ENCODE data around the gene SPTLC3.

Gene SPTLC3

GRCh38 chr20:13111249-13111911, 102.6 kb downstream of the SPTLC3 start:
- TF ChIP-seq, protein P1, sequence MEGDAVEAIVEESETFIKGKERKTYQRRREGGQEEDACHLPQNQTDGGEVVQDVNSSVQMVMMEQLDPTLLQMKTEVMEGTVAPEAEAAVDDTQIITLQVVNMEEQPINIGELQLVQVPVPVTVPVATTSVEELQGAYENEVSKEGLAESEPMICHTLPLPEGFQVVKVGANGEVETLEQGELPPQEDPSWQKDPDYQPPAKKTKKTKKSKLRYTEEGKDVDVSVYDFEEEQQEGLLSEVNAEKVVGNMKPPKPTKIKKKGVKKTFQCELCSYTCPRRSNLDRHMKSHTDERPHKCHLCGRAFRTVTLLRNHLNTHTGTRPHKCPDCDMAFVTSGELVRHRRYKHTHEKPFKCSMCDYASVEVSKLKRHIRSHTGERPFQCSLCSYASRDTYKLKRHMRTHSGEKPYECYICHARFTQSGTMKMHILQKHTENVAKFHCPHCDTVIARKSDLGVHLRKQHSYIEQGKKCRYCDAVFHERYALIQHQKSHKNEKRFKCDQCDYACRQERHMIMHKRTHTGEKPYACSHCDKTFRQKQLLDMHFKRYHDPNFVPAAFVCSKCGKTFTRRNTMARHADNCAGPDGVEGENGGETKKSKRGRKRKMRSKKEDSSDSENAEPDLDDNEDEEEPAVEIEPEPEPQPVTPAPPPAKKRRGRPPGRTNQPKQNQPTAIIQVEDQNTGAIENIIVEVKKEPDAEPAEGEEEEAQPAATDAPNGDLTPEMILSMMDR (IDR thresholded peaks at IDR 0.05; ENCODE audit: control insufficient read depth, extremely low read depth, insufficient read depth), result no peak
- H3K4me3 ChIP-seq (ENCODE audit: low read depth, low read length), result no peak overlapping the region
- DNase-seq (ENCODE audit: low read depth), result peak; percentile 64

DNA sequence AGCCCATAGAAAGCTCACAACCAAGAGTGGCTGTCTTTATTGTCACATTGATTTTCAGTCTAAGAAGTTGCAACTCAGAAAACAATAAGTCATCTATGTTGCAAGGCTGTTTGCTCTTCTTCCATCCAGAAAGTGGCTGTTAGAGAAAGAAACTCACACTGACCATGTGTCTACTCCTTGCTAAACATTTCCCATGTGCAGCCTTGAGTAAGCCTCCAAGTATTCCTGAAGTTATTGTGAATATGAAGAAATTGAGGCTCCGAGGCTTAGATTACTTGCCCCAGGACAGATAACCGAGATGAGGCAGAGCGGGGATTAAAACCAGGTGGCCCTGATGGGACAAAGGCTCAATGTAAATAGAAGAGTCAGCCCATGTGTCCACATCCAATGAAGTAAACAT, 105.0 kb downstream of the SPTLC3 start:
- DNase-seq (ENCODE audit: low read depth), result no peak
- TF ChIP-seq, protein P1 (IDR thresholded peaks at IDR 0.05; ENCODE audit: control insufficient read depth, extremely low read depth, insufficient read depth), result no peak
- no peak overlapping the region for H3K4me3 ChIP-seq (ENCODE audit: low read depth, low read length)

DNA sequence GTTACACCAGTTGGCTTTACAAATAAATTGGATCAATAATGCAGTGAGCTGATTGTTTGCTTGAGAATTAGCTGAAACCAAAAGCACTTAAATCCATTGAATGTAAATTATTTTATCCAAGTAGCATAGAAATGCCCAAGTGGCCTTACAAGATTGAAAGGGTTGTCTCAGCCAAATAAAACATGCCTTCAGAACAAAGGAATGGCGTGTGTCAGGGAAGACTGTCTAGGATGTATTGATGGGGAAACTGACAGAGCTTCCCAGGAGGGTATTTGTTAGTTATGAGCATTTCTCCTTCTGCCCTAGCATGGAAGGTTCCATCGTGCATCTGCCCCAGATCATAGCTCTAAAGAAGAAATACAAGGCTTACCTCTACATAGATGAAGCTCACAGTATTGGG, 108.4 kb downstream of the SPTLC3 start:
- TF ChIP-seq, protein P1 (IDR thresholded peaks at IDR 0.05; ENCODE audit: control insufficient read depth, extremely low read depth, insufficient read depth), result no peak
- no peak for DNase-seq (ENCODE audit: low read depth)

DNA sequence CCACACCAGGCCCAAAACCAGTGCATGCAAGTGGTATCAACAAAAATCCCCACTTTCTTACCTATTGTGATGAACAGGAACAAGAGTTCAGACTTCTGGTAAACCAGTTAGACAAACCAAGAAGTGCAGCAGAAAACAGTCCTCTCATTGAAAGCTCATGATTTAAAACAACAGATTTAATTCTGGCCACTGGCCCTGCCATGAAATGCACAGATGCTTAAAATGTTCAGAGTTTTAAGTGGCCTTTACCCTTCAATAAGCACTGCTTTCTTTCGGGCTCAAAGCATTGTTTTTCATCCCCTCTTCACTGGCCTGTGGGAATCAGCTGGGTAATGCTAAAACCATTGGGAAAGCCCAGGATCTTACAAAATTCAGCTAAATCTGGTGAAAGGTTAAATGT, 109.9 kb downstream of the SPTLC3 start:
- no peak overlapping the region for H3K4me3 ChIP-seq (ENCODE audit: low read depth, low read length)
- TF ChIP-seq, protein P1 (IDR thresholded peaks at IDR 0.05; ENCODE audit: control insufficient read depth, extremely low read depth, insufficient read depth), result no peak
- no peak for DNase-seq (ENCODE audit: low read depth)

More for the DNA sequence above, 108.4 kb downstream of the SPTLC3 start:
- H3K4me3 ChIP-seq (ENCODE audit: low read depth, low read length), result no peak overlapping the region

DNA sequence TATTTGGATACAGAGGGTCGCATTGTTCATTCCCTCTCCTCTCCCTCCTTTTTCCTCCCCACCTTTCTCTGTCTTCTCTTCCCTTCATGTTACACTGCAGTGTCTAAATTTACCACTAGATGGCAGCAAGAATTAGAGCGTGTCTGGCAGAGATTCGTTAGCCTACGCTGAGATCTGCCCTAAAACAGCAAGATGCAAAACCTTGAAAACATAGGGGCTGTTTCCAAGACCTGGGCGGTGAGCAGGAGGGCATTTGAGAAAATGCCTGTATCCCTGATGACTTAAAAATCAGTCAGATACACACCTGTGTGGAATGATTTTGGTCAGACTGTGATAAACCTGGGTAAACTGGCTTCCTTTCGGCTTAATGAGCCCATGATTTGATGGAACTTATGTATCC, 110.8 kb downstream of the SPTLC3 start:
- DNase-seq (ENCODE audit: low read depth), result peak; percentile 27
- TF ChIP-seq, protein P1 (IDR thresholded peaks at IDR 0.05; ENCODE audit: control insufficient read depth, extremely low read depth, insufficient read depth), result peak; percentile 96
- H3K4me3 ChIP-seq (ENCODE audit: low read depth, low read length), result no peak overlapping the region

- H3K4me3 ChIP-seq (ENCODE audit: low read depth, low read length), result no peak overlapping the region
- TF ChIP-seq, protein P1 (IDR thresholded peaks at IDR 0.05; ENCODE audit: control insufficient read depth, extremely low read depth, insufficient read depth), result no peak
- no peak for DNase-seq (ENCODE audit: low read depth)
Observed at GRCh38 chr20:13120471-13120870, 111.7 kb downstream of the SPTLC3 start.
